ENCODE measurements around the gene SENP1.

SENP1 gene

GRCh38 chr12:48008950-48009349 is 96.9 kb downstream of the SENP1 start:
- Histone ChIP-seq H3K9ac (ENCODE audit: low read depth, low read length, poor library complexity, severe bottlenecking) (no peak overlapping the region), H3K9me3 (ENCODE audit: insufficient read depth, low read depth, low read length) (no peaks in the 10 kb centered on the region), H3K79me2 (ENCODE audit: insufficient read depth, low read length) (peaks cover 2% of the 10 kb centered on the region; the same call in 1 of the 2 replicates), H2AFZ (ENCODE audit: low read length) (no peak overlapping the region), H3K36me3 (ENCODE audit: insufficient read depth, low read length) (no peaks in the 10 kb centered on the region), H3K4me3 (ENCODE audit: low read length, poor library complexity, severe bottlenecking) (no peak overlapping the region), H3K9me2 (replicated peaks; ENCODE audit: low read depth, low read length) (no peaks in the 10 kb centered on the region), H3K4me2 (ENCODE audit: low read depth, low read length, poor library complexity, severe bottlenecking) (no peak overlapping the region), H3F3A (ENCODE audit: low read depth) (no peaks in the 10 kb centered on the region), H3K4me1 (ENCODE audit: insufficient read depth, low read length, poor library complexity, severe bottlenecking) (peaks cover 10% of the 10 kb centered on the region), H3K27me3 (ENCODE audit: insufficient read depth, low read length, poor library complexity, severe bottlenecking) (no peaks in the 10 kb centered on the region), H4K20me1 (ENCODE audit: insufficient read depth, low read length, poor library complexity, severe bottlenecking) (no peaks in the 10 kb centered on the region)
- TF ChIP-seq, protein P1, sequence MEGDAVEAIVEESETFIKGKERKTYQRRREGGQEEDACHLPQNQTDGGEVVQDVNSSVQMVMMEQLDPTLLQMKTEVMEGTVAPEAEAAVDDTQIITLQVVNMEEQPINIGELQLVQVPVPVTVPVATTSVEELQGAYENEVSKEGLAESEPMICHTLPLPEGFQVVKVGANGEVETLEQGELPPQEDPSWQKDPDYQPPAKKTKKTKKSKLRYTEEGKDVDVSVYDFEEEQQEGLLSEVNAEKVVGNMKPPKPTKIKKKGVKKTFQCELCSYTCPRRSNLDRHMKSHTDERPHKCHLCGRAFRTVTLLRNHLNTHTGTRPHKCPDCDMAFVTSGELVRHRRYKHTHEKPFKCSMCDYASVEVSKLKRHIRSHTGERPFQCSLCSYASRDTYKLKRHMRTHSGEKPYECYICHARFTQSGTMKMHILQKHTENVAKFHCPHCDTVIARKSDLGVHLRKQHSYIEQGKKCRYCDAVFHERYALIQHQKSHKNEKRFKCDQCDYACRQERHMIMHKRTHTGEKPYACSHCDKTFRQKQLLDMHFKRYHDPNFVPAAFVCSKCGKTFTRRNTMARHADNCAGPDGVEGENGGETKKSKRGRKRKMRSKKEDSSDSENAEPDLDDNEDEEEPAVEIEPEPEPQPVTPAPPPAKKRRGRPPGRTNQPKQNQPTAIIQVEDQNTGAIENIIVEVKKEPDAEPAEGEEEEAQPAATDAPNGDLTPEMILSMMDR (conservative IDR thresholded peaks at IDR 0.05; ENCODE audit: low read length) = no peak
- TF ChIP-seq EZH2phosphoT487 (IDR thresholded peaks at IDR 0.05; ENCODE audit: borderline replicate concordance) = no peak

GRCh38 chr12:48008349-48008748 is 97.5 kb downstream of the SENP1 start:
- Histone ChIP-seq H3K9ac (ENCODE audit: low read depth, low read length, poor library complexity, severe bottlenecking) (no peak overlapping the region), H3K9me2 (replicated peaks; ENCODE audit: low read depth, low read length) (no peaks in the 10 kb centered on the region), H3K4me3 (ENCODE audit: low read length, poor library complexity, severe bottlenecking) (no peak overlapping the region), H3K4me2 (ENCODE audit: low read depth, low read length, poor library complexity, severe bottlenecking) (no peak overlapping the region), H3K27me3 (ENCODE audit: insufficient read depth, low read length, poor library complexity, severe bottlenecking) (no peaks in the 10 kb centered on the region), H3F3A (ENCODE audit: low read depth) (no peaks in the 10 kb centered on the region), H4K20me1 (ENCODE audit: insufficient read depth, low read length, poor library complexity, severe bottlenecking) (peaks cover 3% of the 10 kb centered on the region), H3K79me2 (ENCODE audit: insufficient read depth, low read length) (peaks cover 8% of the 10 kb centered on the region), H3K36me3 (ENCODE audit: insufficient read depth, low read length) (no peaks in the 10 kb centered on the region), H3K4me1 (ENCODE audit: insufficient read depth, low read length, poor library complexity, severe bottlenecking) (peaks cover 10% of the 10 kb centered on the region), H3K9me3 (ENCODE audit: insufficient read depth, low read depth, low read length) (no peaks in the 10 kb centered on the region), H2AFZ (ENCODE audit: low read length) (no peak overlapping the region)
- TF ChIP-seq, protein P1 (conservative IDR thresholded peaks at IDR 0.05; ENCODE audit: low read length) = no peak
- no peak for TF ChIP-seq EZH2phosphoT487 (IDR thresholded peaks at IDR 0.05; ENCODE audit: borderline replicate concordance)

DNA sequence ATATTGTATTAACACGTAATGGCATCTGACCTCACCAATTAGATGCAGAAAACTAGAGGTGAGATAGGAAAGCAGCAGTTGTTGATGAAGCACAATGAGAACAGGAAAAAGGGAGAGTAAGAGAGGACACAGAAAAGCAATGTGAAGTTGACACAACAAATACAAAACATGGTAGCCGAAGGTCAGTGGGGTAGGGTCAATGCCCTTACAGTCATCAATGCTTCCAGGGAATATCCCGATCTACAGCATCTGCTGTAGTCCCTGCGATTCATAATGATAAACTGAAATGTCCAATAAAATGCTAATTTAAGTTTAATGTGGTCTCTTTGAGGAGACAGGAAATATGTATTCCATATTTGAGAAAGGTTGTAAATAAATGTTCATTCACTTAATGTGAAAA is 98.7 kb downstream of the SENP1 start:
- H3K9me2 ChIP-seq (replicated peaks; ENCODE audit: low read depth, low read length) = no peaks in the 10 kb centered on the region
- no peak overlapping the region for H3K4me3 ChIP-seq (ENCODE audit: low read length, poor library complexity, severe bottlenecking)
- H3K36me3 ChIP-seq (ENCODE audit: insufficient read depth, low read length) = no peaks in the 10 kb centered on the region
- peaks cover 12% of the 10 kb centered on the region for H4K20me1 ChIP-seq (ENCODE audit: insufficient read depth, low read length, poor library complexity, severe bottlenecking)
- H3K9me3 ChIP-seq (ENCODE audit: insufficient read depth, low read depth, low read length) = no peaks in the 10 kb centered on the region
- H2AFZ ChIP-seq (ENCODE audit: low read length) = no peak overlapping the region
- H3K79me2 ChIP-seq (ENCODE audit: insufficient read depth, low read length) = peaks cover 19% of the 10 kb centered on the region
- H3K4me2 ChIP-seq (ENCODE audit: low read depth, low read length, poor library complexity, severe bottlenecking) = no peak overlapping the region
- no peak overlapping the region for H3K9ac ChIP-seq (ENCODE audit: low read depth, low read length, poor library complexity, severe bottlenecking)
- peaks cover 10% of the 10 kb centered on the region for H3K4me1 ChIP-seq (ENCODE audit: insufficient read depth, low read length, poor library complexity, severe bottlenecking)
- no peak for TF ChIP-seq EZH2phosphoT487 (IDR thresholded peaks at IDR 0.05; ENCODE audit: borderline replicate concordance)
- TF ChIP-seq, protein P1 (conservative IDR thresholded peaks at IDR 0.05; ENCODE audit: low read length) = no peak
- H3F3A ChIP-seq (ENCODE audit: low read depth) = no peaks in the 10 kb centered on the region
- H3K27me3 ChIP-seq (ENCODE audit: insufficient read depth, low read length, poor library complexity, severe bottlenecking) = peaks cover 1% of the 10 kb centered on the region

All from Loucy (cell line).